Measurements from ENCODE around the gene CLPTM1.

DNA sequence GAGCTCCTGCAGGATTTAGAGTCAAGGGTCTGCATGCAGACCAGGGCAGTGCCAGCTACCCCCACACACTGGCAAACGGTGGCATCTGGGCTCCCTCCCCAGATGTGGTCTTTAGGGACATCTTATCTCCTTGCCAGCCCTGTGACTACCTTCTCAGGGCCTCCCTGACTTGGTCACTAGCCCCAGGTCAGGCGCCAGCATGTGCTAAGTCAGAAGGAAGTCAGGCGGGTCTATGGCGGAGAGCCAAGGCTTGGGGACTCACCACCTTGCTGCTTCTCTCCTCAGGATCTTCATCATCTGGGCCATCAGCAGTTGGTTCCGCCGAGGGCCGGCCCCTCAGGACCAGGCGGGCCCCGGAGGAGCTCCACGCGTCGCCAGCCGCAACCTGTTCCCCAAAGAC is 17.6 kb downstream of the CLPTM1 start:
- TF ChIP-seq, protein P1, sequence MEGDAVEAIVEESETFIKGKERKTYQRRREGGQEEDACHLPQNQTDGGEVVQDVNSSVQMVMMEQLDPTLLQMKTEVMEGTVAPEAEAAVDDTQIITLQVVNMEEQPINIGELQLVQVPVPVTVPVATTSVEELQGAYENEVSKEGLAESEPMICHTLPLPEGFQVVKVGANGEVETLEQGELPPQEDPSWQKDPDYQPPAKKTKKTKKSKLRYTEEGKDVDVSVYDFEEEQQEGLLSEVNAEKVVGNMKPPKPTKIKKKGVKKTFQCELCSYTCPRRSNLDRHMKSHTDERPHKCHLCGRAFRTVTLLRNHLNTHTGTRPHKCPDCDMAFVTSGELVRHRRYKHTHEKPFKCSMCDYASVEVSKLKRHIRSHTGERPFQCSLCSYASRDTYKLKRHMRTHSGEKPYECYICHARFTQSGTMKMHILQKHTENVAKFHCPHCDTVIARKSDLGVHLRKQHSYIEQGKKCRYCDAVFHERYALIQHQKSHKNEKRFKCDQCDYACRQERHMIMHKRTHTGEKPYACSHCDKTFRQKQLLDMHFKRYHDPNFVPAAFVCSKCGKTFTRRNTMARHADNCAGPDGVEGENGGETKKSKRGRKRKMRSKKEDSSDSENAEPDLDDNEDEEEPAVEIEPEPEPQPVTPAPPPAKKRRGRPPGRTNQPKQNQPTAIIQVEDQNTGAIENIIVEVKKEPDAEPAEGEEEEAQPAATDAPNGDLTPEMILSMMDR (conservative IDR thresholded peaks at IDR 0.05; ENCODE audit: low read depth in 2 of 2): no peak
- no peak for TF ChIP-seq REST (IDR thresholded peaks at IDR 0.05; ENCODE audit: unreplicated experiment)
- TF ChIP-seq EZH2 (IDR thresholded peaks at IDR 0.05; ENCODE audit: low read depth, unreplicated experiment): no peak
- TF ChIP-seq, protein P2, sequence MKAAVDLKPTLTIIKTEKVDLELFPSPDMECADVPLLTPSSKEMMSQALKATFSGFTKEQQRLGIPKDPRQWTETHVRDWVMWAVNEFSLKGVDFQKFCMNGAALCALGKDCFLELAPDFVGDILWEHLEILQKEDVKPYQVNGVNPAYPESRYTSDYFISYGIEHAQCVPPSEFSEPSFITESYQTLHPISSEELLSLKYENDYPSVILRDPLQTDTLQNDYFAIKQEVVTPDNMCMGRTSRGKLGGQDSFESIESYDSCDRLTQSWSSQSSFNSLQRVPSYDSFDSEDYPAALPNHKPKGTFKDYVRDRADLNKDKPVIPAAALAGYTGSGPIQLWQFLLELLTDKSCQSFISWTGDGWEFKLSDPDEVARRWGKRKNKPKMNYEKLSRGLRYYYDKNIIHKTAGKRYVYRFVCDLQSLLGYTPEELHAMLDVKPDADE (IDR thresholded peaks at IDR 0.05): no peak
- TF ChIP-seq EZH2phosphoT487 (IDR thresholded peaks at IDR 0.05; ENCODE audit: unreplicated experiment): no peak
- TF ChIP-seq CREB1 (CRISPR knock-in tag; IDR thresholded peaks at IDR 0.05; ENCODE audit: low read depth): no peak

Measured in GM23338 (cell line).